Tibial nerve (tissue), 4 donors: ENCODE results near the gene HMGB4. TPM values are rescaled to one million over a fixed set of nuclear protein-coding genes. Genes with fewer than 3 reads are reported as not detected.

Experiments used
- DNase-seq, 2 donors: peaks; one replicate each; pipeline ENCODE4 v3.0.0-alpha.2; 2019; ENCODE audit warnings: low spot score in 2 of 2
- H3K27ac ChIP-seq, 4 donors: fragments of 200-600 bp; sonication (generic) in 3 of 4; one replicate each; pipeline ENCODE4 v1.5.1; 2017 to 2019; ENCODE audit warnings: mild to moderate bottlenecking in 1 of 4
- H3K27me3 ChIP-seq, 2 donors: fragments of 200-600 bp; sonication (generic) in 1 of 2; one replicate each; pipeline versions ENCODE4 v1.5.1 to v1.6.0; 2017 to 2019
- H3K36me3 ChIP-seq, 3 donors: fragments of 200-600 bp; sonication (generic); one replicate each; pipeline ENCODE4 v1.5.1; 2018 to 2019
- H3K4me1 ChIP-seq, 4 donors: fragments of 200-600 bp; sonication (generic) in 3 of 4; one replicate each; pipeline ENCODE4 v1.5.1; 2017 to 2019
- H3K4me3 ChIP-seq, 4 donors: fragments of 200-600 bp; sonication (generic) in 3 of 4; one replicate each; pipeline ENCODE4 v1.5.1; 2017 to 2019; ENCODE audit warnings: mild to moderate bottlenecking in 1 of 4, moderate library complexity in 1 of 4
- H3K9me3 ChIP-seq, 4 donors: fragments of 200-600 bp; sonication (generic) in 3 of 4; one replicate each; pipeline ENCODE4 v1.5.1; 2017 to 2019
- CTCF ChIP-seq, 5 experiments: fragments of 200-600 bp in 3 of 5; fragments of 450-650 bp in 2 of 5; sonication (generic) in 3 of 5; IDR thresholded peaks; one replicate each; pipeline ENCODE4 v1.5.1; 2016 to 2019; ENCODE audit warnings: antibody characterized with exemption in 5 of 5, mild to moderate bottlenecking in 3 of 5, moderate library complexity in 2 of 5
- EP300 ChIP-seq, 2 donors: sonication (generic); formaldehyde crosslinking; IDR thresholded peaks; one replicate each; pipeline ENCODE4 v1.6.1; 2017; ENCODE audit warnings: antibody characterized with exemption in 2 of 2, mild to moderate bottlenecking in 1 of 2
- POLR2A ChIP-seq, 2 donors: fragments of 450-650 bp; IDR thresholded peaks; one replicate each; pipeline ENCODE4 v1.6.1; 2017; ENCODE audit warnings: antibody characterized with exemption in 2 of 2, mild to moderate bottlenecking in 2 of 2, moderate library complexity in 2 of 2
- WGBS, 2 donors: methylation state at CpG; one replicate each; pipeline ENCODE4 v1.1.5; 2018; 5-methylcytosine and 5-hydroxymethylcytosine counted together
- total RNA-seq, 4 donors: library from RNA; depleted of rRNA; stranded (reverse); fragments of >200 nt; gene quantifications; one replicate each; pipeline ENCODE4 v1.1.0, GENCODE V29; 2016

Gene HMGB4
- not detected for total RNA-seq

- WGBS, 2 donors: 83 to 85% methylated on average over 3 of the region's 3 CpGs
- no peaks in the 10 kb centered on the region for H3K27me3 ChIP-seq
- H3K4me3 ChIP-seq: no peak within 1 kb of the TSS
- H3K27ac ChIP-seq: no peak within 1 kb of the TSS
- H3K36me3 ChIP-seq: no peaks in the 10 kb centered on the region
- TF ChIP-seq CTCF (IDR thresholded peaks at IDR 0.05) (no peak), EP300 (IDR thresholded peaks at IDR 0.05) (no peak), POLR2A (IDR thresholded peaks at IDR 0.05) (no peak)
- no peaks in the 10 kb centered on the region for H3K4me1 ChIP-seq
- no peak for DNase-seq
- H3K9me3 ChIP-seq: no peaks in the 10 kb centered on the region
Observed at GRCh38 chr1:33863779-33864178, at the start of gene HMGB4. Gene HMGB4, plus strand, starts transcription at chr1:33864079. Its CDS starts 113 bp downstream, at chr1:33864192.

- no peak for DNase-seq
- Histone ChIP-seq H3K27me3 (no peaks in the 10 kb centered on the region), H3K36me3 (no peaks in the 10 kb centered on the region), H3K27ac (no peak overlapping the region), H3K9me3 (peaks cover 0 to 15% (median 0%) of the 10 kb centered on the region in 4 donors), H3K4me1 (peaks cover 0 to 5% (median 0%) of the 10 kb centered on the region in 4 donors), H3K4me3 (no peak overlapping the region)
- TF ChIP-seq EP300 (IDR thresholded peaks at IDR 0.05): no peak
- no peak for TF ChIP-seq POLR2A (IDR thresholded peaks at IDR 0.05)
- TF ChIP-seq CTCF (IDR thresholded peaks at IDR 0.05): no peak
- 86 to 94% methylated on average over 2 of the region's 2 CpGs for WGBS, 2 donors
Observed at GRCh38 chr1:33814166-33814565, 49.7 kb upstream of the HMGB4 start.

- no peak for DNase-seq
- no peak overlapping the region for H3K27ac ChIP-seq
- 30 to 37% methylated on average over 4 of the region's 4 CpGs for WGBS, 2 donors
- H3K4me3 ChIP-seq: no peak overlapping the region
- H3K4me1 ChIP-seq: peaks cover 0 to 5% (median 0%) of the 10 kb centered on the region in 4 donors
- H3K27me3 ChIP-seq: no peaks in the 10 kb centered on the region
- TF ChIP-seq EP300 (IDR thresholded peaks at IDR 0.05) (no peak), POLR2A (IDR thresholded peaks at IDR 0.05) (no peak), CTCF (IDR thresholded peaks at IDR 0.05) (no peak)
- H3K36me3 ChIP-seq: no peaks in the 10 kb centered on the region
- peaks cover 0 to 7% (median 0%) of the 10 kb centered on the region in 4 donors for H3K9me3 ChIP-seq
Observed at GRCh38 chr1:33815061-33815460, 48.8 kb upstream of the HMGB4 start.

GRCh38 chr1:33818071-33818470 is 45.8 kb upstream of the HMGB4 start:
- Histone ChIP-seq H3K27me3 (no peaks in the 10 kb centered on the region), H3K27ac (no peak overlapping the region), H3K4me1 (peaks cover 0 to 5% (median 0%) of the 10 kb centered on the region in 4 donors), H3K9me3 (no peaks in the 10 kb centered on the region), H3K36me3 (no peaks in the 10 kb centered on the region), H3K4me3 (no peak overlapping the region)
- TF ChIP-seq POLR2A (IDR thresholded peaks at IDR 0.05): no peak
- TF ChIP-seq EP300 (IDR thresholded peaks at IDR 0.05): no peak
- no peak for TF ChIP-seq CTCF (IDR thresholded peaks at IDR 0.05)
- whole genome bisulfite sequencing, 2 donors: 88 to 89% methylated on average over 3 of the region's 3 CpGs
- DNase-seq: no peak

- WGBS, 2 donors: 78 to 84% methylated on average over 10 of the region's 10 CpGs
- Histone ChIP-seq H3K36me3 (no peaks in the 10 kb centered on the region), H3K27ac (no peak overlapping the region), H3K9me3 (no peaks in the 10 kb centered on the region), H3K4me3 (no peak overlapping the region), H3K4me1 (peaks cover 0 to 5% (median 0%) of the 10 kb centered on the region in 4 donors), H3K27me3 (no peaks in the 10 kb centered on the region)
- TF ChIP-seq EP300 (IDR thresholded peaks at IDR 0.05) (no peak), POLR2A (IDR thresholded peaks at IDR 0.05) (no peak), CTCF (IDR thresholded peaks at IDR 0.05) (no peak)
- DNase-seq: no peak
Observed at GRCh38 chr1:33819290-33819912, 44.5 kb upstream of the HMGB4 start.
